Hindlimb muscle (tissue), 1 donor: ENCODE measurements around the gene DNAAF3. TPM values are rescaled to one million over a fixed set of nuclear protein-coding genes. Genes with fewer than 3 reads are reported as not detected.

Source experiments
- DNase-seq: peaks from one replicate; pipeline ENCODE4 v3.0.0-alpha.2; 2013
- polyA plus RNA-seq: library from polyadenylated mRNA; unstranded; fragments of 120-200 nt; gene quantifications from one replicate; pipeline ENCODE4 v1.2.1, GENCODE V29; 2013; ENCODE audit not compliant: insufficient read length

DNAAF3 gene
- polyA plus RNA-seq, 1 donor, result 1.2 TPM

DNA sequence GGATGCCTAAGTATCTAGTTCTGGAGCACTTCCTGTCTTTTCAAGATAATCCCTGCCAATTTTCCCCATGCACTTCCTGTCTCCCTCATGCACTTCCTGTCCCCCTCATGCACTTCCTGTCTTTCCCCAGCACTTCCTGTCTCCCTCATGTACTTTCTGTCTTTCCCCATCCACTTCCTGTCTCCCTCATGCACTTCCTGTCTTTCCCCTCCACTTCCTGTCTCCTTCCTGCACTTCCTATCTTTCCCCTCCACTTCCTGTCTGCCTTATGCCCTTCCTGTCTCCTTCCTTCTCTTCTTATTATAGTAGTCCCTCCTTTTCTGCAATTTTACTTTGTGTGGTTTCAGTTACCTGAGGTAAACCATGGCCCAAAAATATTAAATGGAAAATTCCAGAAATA lies 14.4 kb downstream of the DNAAF3 start:
- no peak for DNase-seq

DNA sequence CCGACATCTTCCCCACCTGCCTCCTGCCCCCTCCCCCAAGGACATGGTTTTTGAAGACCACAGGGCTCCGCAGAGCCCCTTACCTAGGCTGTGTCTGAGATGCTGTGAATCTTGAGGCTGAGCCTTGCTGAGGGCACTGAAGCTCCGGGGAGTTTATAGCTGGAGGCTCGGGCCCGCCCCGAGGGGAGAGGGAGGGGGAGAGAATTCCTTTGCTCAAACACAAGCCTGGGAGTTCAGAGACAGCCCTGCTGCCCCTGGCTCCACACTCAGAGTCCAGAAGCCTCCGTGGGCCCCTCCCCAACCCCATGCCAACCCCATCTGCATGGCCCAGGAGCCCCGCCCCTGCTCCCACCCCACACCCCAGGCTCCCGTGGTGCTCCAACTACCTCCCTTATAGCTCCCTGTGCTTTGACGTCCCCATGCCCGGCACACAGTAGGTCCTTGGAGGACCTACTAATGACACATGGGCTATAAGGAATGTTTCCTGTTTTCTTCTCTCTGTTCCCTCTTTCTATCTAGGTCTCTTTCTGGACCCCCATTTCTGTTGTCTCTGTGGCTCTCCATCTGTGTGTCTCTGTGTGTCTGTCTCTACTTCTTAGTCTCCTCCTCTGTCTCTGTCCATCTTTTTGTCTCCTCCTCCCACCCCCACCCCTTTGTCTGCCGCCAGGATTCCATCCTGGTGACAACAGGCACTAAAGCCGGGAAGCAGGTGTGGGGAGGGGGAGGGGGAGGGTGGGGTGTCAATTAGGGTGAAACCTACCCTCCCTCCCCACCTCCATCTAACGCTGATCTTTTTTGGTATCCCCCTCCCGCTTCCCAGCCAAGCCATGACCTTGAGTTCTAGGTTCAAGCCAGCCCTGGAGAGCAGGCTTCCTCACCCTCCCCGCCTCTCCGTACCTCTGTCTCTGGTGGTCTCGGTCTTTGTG lies 17.1 kb downstream of the DNAAF3 start, which contains the start of gene TNNT1:
Gene TNNT1, minus strand, starts transcription at position 129 of the 926 bp plus-strand sequence. CDS start 2,049 bp downstream, outside the sequence.
- no peak for DNase-seq

DNA sequence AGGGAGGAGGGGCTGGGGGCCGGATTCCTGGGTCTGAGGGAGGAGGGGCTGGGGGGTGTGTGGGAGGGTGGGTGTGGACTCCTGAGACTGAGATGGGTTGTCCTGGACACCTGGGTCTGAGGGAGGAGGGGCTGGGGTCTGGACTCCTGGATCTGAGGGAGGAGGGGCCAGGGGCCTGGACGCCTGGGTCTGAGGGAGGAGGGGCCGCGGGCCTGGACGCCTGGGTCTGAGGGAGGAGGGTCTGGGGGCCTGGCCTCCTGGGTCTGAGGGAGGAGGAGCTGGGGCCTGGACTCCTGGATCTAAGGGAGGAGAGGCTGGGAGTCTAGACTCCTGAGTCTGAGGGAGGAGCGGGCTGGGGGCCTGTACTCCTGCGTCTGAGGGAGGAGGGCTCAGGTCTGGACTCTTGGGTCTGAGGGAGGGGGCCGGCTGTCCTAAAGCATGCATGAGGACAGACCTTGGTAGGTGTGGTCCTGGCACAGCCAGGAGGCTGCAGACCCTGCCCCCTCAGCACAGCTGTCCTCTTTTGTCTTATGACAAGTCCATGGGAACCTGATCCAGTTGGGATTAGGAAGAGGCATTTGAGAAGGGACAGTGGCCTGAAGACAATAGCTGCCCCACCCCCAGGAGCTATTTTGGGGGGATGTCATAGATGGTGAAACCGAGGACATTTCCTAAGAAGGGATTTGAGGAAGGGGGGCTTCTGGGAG lies 18.7 kb downstream of the DNAAF3 start:
- DNase-seq, result no peak

DNA sequence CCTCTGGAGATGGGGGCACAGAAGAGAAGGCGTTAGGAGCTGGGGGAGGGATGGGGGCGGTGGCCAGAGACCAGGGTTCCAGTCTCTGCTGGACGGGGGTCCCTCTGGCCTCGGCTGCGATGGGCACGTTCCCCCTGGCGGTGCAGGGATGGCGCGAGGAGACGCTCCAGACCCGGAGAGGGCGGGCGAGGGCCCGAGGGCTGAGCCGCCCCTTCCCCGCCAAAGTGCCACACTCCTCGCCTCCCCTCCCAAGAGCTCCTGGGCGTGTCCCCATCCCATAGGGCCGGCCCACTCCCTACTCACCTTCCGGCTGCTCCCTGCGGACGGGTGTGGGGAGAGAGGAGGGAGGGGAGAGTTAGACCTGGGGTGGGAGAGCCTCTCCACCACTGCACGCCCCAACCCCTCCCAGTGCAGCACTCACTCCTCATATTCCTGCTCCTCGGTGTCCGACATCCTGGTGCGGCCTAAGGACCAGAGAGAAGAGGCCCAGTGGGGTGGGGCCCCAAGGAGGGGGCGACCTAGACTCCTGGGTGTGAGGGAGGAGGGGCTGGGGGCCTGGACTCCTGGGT lies 19.6 kb downstream of the DNAAF3 start:
- no peak for DNase-seq

DNA sequence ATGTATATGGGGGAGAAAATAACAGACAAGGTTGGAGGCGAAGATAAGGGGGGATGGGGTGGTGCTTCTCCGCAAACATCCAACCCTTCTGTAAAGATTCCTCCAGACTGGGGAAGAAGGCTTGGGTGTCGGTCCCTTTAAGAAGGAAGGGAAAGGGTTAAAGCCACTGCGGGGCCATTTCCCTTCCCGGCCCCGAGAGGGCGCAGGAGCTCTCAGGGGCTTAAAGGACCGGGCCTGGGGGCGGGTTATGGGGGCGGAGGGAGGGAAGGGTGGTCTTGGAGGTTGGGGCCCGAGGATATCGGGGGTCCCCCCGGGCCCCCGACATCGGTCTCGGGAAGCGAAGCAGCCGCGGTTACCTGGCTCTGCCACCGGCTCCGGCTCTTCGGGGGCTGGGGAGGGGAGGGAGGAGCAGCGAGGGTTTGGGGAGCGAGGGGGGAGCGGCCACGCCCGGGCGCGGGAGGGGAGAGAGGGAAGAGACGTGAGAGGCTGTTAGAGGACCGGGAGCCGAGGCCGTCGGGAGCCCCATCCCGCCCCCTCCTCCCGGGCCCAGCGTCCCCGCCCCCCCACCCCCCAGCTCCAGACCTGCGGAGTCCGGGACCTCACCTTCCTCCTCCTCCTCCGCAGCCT lies 20.2 kb downstream of the DNAAF3 start:
- no peak for DNase-seq

DNA sequence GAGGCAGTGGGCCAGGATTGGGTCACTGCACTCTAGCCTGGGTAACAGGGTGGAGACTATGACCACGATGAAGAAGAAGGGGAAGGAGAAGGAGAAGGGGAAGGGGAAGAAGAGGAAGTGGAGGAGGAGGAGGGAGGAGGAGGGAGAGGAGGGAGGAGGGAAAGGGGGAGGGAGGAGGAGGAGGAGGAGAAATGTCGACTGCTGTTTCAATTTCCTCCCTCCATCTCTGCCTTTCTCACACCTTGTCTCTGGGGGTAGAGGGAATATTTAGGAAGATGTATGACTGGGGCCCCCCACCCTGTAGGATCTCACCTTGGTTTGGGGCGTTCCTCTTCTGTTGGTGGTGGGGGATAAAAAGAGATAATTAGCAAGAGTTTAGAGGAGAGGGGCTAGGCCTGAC lies 21.2 kb downstream of the DNAAF3 start:
- no peak for DNase-seq

DNA sequence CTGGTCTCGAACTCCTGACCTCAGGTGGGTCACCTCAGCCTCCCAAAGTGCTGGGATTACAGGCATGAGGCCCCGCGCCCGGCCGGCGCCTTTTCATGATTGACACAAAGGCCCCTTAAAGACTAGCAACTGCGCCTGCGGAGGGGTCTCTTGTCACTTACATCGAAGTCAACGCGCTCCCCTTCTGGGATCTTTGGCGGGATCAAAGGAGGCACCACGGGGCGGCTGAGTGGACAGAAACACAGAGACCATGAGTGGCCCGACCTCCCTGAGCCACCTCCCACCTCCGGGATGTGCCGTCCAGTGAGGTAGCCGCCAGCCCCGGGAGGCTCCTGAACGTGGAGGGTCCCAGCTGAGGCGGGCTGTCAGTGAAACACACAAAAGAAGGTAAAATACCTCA lies 24.7 kb downstream of the DNAAF3 start:
- no peak for DNase-seq

DNA sequence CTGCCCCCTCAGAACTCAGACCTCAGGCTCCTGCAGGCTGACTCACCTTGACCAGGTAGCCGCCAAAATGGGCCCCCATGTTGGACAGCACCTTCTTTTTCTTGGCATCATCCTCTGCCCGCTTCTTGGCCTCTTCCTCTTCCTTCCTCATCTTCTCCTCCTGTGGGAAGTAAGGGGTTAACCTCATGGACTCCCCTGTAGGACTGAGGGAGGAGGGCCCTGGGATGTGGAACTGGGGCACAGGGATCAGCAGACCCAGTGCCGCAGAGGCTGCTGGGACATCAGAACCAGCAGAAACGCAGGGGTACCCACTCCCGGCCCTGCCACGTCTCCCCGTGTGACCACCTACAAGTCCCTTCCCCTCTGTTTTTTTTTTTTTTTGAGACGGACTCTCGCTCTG lies 28.5 kb downstream of the DNAAF3 start:
- DNase-seq, result no peak

DNA sequence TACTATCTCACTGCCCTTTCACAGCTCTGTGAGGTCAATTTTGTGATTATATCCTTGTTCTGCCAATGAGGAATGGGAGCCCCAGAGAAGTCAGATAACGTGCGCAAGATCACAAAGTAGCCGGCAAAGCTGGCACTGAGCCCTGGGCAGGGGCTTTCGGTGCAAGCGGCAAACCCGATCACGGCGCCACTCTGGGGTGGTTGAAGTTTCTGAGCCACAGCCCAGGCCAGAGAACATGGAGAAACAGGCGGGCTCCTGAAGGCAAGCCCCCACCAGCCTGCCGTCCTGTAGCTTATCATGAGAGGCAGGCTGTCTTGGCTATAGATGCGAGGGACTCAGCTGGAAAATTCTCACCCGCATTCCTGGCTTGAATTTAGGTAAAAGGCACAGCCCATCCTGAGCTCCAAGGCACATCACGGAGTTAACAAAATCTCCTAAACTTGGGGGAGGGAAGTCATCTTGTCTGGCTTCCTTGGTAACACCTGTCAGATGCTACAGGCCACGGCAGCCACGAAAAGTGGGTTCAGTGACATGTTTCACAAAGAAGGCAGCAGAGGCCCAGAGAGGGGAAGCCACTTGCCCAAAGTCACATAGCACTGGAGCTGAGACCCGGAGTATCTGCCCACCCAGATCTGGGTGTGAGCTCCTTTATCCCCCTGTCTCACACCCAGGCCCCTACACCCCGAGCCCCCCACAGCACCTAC lies 29.9 kb downstream of the DNAAF3 start:
- no peak for DNase-seq

DNA sequence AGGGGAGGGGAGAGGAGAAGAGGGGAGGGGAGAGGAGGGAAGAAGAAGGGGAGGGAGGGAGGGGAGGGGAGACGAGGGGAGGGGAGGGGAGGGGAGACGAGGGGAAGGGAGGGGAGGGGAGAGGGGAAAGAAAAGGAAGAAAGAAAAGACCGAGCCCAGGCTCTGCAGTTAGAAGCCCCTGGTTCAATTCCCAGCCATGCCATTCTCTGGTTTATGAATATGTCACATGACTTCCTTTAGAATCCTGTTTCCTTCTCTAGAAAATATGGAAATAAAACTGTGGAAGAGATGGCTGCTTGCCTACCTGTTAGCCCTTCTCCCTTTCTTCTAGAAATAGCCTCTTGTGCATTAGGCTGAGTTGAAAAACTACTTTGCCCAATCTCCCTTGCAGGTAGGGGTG lies 31.7 kb downstream of the DNAAF3 start:
- no peak for DNase-seq

DNA sequence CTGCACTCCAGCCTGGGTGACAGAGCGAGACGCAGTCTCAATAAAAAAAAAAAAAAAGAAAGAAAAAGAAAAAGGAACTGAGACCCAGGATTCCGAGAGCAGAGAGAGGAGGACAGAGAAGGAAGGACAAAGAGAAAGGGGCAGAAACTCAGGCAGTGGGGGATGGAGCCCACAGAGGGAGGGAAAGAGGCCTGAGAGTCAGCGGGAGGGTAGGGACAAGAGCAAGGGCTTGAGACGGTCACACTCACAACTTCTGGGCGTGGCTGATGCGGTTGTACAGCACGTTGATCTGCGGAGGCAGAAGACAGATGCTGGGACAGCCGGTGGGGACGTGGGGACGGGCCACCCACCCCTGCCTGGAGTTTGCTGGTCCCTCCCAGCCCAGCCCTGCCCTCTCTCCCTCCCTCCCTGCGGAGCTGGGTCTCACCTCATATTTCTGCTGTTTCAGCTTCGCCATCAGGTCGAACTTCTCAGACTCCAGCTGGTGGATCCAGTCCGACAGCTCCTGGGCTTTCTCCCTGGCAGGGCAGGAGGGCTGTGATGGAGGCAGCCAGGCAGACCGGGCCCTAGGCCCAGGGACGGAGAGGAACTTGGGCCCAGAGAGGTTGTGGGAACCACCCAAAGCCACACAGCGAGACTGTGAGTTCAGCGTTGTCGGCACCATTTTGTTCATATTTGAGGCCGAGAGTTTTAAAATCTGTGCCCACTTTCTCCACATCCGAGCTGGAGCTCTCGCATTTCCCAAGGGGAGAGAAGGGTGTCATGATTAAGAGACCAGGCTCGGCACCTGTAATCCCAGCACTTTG lies 32.6 kb downstream of the DNAAF3 start:
- no peak for DNase-seq

DNA sequence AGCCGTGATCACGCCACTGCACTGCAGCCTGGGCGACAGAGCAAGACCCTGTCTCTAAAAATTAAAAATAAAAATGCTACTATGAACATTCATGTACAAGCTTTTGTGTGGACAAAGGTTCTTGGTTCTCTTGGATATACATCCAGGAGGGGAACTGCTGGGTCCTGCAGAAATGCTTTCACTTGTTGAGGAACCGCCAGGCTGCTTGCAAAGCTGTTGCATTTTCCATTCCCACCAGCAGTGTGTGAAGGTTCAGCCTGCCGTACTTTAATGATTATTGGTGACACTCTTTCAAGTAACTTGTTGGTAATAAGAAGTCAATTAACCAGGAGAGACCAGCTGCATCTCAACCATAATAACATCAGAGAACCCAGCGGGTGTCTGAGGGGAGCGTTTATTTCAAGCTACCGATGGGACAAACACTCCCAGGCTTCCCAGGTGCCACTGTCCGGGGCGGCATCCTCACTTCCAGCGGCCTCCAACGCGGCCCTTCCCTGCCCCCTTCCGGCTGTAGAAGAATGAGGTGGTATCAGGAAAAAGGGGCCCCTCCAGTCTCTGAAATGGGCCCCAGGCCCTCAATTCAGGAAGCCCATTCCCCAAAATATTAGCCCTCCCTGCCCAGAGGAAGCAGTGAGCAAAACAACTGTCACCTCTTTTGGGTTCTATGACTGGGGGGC lies 33.8 kb downstream of the DNAAF3 start:
- no peak for DNase-seq

DNA sequence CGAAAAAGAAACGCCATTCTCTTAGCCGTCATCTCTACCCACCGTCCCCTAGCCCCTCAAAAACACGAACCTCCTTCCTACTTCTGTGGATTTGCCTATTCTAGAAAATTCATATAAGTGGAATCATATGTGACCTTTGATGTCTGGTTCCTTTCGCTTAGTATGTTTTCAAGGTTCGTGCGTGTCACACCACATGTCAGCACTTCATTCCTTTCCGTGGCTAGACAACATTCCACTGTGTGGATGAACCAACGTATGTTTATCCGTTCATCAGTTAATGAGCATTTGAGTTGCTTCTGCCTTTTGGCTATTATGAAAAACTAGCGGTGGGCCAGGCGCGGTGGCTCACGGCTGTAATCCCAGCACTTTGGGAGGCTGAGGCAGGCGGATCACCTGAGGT lies 35.0 kb downstream of the DNAAF3 start:
- DNase-seq, result no peak

DNA sequence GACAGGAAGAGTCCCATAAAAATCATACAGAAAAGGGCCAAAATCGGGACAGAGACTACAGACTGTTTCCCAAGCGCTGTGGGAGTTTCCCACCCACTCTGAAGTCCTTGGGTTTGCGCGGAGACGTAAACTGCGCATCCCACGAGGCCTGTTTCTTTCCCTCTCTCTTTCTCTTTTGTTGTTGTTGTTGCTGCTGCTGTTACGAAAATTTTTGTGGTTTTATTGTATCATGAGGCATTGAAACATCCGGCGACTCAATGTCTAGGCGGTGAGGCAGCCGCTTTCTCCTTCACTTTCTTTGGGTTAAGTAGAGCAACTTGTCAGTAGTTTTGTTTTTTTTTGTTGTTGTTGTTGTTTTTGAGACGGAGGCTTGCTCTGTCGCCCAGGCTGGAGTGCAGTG lies 47.4 kb downstream of the DNAAF3 start:
- DNase-seq, result no peak

DNA sequence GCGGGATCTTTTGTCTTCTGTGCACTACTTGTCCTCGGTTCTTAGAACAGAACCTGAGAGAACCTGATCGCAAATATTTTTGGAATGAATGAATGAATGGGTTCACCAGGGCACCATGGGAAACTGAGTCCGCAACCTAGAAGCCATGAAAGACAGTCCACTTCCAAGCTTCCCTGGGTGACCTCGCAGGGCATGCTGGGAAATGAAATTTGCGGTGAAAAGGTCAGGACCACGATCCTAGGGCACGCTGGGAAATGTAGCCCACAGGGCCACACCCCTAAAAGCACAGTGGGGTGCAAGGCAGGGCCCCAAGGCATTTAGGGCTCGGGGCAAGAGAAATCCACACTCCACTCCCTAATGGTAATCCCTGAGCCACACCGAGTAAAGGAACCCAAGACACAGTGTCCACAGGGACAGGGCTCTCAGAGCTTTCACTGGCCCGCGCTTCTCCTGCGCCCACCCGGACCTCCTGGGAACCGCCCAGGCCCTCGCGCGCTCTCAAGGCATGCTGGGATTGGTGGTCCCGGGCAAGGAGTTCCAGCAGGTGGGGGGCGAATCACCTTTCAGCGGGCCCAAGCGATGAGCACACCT lies 47.9 kb downstream of the DNAAF3 start:
- no peak for DNase-seq

DNA sequence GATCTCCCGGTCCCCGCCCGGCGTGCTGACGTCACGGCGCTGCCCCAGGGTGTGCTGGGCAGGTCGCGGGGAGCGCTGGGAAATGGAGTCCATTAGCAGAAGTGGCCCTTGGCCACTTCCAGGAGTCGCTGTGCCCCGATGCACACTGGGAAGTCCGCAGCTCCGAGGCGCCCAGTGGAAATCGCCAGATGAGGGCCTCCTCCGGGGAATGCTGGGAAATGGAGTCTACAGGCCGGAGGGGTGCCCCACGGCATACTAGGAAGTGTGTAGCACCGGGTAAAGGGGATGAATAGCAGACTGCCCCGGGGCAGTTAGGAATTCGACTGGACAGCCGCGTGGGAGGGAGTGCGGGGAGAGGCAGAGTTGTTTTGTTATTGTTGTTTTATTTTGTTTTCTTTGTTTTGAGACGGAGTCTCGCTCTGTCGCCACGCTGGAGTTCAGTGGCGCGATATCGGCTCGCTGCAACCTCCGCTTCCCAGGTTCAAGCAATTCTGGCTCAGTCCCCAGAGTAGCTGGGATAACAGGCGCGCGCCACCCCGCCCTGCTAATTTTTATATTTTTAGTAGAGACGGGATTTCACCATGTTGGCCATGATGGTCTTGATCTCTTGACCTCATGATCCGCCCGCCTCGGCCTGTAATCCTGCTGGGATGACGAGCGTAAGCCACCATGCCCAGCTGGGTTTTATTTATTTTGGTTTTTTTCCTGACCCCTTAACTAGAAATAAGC lies 48.6 kb downstream of the DNAAF3 start:
- DNase-seq, result peak; percentile 100

DNA sequence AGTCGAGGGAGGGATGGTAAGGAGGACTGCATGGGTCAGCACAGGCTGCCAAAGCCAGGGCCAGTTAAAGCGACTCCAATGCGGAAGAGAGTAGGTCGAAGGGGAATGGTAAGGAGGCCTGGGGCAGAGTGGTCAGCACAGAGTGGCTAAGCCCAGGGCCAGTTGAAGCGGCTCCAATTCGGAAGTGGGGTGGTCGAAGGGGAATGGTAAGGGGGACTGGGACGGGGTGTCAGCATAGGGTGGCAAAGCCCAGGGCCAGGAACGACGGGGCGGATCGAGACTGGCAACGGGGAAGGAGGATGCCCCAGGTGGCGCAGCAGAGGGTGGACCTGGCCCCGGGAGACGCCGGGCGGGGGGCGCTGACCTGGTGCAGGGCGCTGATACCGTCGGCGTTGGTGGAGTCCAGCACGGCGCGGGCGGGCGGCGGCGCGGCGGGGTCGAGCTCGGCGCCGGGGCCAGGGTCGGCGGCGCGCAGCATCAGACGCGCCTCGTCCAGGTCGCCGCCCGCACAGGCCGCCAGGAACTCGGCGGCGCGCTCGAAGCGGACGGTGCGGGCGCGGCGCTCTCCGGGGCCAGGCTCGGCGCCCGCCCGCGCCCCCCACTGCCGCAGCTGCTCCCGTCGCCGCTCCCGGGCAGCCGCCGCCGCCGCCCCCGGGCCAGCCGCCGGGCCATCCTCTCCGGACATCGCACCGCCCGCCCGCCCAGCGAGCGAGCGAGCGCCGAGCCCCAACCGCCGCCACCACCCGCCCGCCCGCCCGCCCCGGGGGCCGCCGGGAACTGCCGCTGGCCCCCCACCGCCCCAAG lies 49.4 kb downstream of the DNAAF3 start, which contains the start of gene PPP1R12C:
Gene PPP1R12C, minus strand, starts transcription at position 779 of the 804 bp plus-strand sequence. Its CDS starts 94 bp downstream, at position 685.
- no peak for DNase-seq

DNA sequence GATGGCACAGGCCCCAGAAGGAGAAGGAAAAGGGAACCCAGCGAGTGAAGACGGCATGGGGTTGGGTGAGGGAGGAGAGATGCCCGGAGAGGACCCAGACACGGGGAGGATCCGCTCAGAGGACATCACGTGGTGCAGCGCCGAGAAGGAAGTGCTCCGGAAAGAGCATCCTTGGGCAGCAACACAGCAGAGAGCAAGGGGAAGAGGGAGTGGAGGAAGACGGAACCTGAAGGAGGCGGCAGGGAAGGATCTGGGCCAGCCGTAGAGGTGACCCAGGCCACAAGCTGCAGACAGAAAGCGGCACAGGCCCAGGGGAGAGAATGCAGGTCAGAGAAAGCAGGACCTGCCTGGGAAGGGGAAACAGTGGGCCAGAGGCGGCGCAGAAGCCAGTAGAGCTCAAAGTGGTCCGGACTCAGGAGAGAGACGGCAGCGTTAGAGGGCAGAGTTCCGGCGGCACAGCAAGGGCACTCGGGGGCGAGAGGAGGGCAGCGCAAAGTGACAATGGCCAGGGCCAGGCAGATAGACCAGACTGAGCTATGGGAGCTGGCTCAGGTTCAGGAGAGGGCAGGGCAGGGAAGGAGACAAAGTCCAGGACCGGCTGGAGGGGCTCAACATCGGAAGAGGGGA lies 50.1 kb downstream of the DNAAF3 start:
- DNase-seq, result peak; percentile 76
